ENCODE measurements around the gene ASB2. TPM values are rescaled to one million over a fixed set of nuclear protein-coding genes. Genes with fewer than 3 reads are reported as not detected.

The ASB2 gene
- total and polyA plus RNA-seq, 2 of the 13 experiments (the other 11 are each of a cell fraction or from before 2014, with no cell fraction given): 0.82 to 4.1 TPM

GRCh38 chr14:93997916-93998870, 21.8 kb upstream of the ASB2 start:
- Histone ChIP-seq H3K4me1 (ENCODE audit: insufficient read depth, low read length) (peaks cover 58% of the 10 kb centered on the region), H3K9ac (ENCODE audit: insufficient read depth, low read depth, low read length) (no peak overlapping the region), H3K9me3 (ENCODE audit: low read length) (no peaks in the 10 kb centered on the region), H3K27ac (ENCODE audit: extremely low read length, insufficient read depth, low read length) (no peak overlapping the region), H3K79me2 (ENCODE audit: insufficient read depth, low read length) (no peaks in the 10 kb centered on the region), H4K20me1 (ENCODE audit: insufficient read depth, low read length) (no peaks in the 10 kb centered on the region), H2AFZ (ENCODE audit: low read length) (no peak overlapping the region), H3K27me3 (ENCODE audit: control insufficient read depth in 1 of 2, insufficient read depth in 2 of 2, low read length in 2 of 2) (peaks cover 2 to 47% of the 10 kb centered on the region in 2 experiments; a peak in 4 of 5 replicates), H3K4me3 (replicated peaks in 1 of 3; ENCODE audit: insufficient read depth in 1 of 3, low read depth in 2 of 3, low read length in 3 of 3) (no peak overlapping the region), H3K36me3 (replicated peaks in 1 of 2; ENCODE audit: control insufficient read depth in 1 of 2, insufficient read depth in 2 of 2, low read length in 2 of 2) (no peaks in the 10 kb centered on the region), H3K4me2 (ENCODE audit: low read depth, low read length) (peak overlapping the region; percentile 33; the same call in 1 of the 2 replicates)
- 30% methylated on average over 12 of the region's 17 CpGs for WGBS (ENCODE audit: low lambda C conversion rate)
- peak; percentile 68 for TF ChIP-seq MAFF (IDR thresholded peaks at IDR 0.05; ENCODE audit: low read depth, low read length)
- TF ChIP-seq GRHL1 (CRISPR knock-in tag; conservative IDR thresholded peaks at IDR 0.05): no peak
- TF ChIP-seq ZNF777 (CRISPR knock-in tag; IDR thresholded peaks at IDR 0.05): 0 out of 2 replicates have a peak, but pooled peaks have one; percentile 20
- peak; percentile 63 to 66 for TF ChIP-seq MAFK (conservative IDR thresholded peaks at IDR 0.05 in 1 of 2, IDR thresholded peaks at IDR 0.05 in 1 of 2; ENCODE audit: low read length in 2 of 2)
- no peak for TF ChIP-seq ATAD3A (CRISPR knock-in tag; IDR thresholded peaks at IDR 0.05)
- TF ChIP-seq CTCF (CRISPR knock-in tag; IDR thresholded peaks at IDR 0.05): 0 out of 2 replicates have a peak, but pooled peaks have one; percentile 6
- TF ChIP-seq TFAP4 (IDR thresholded peaks at IDR 0.05; ENCODE audit: borderline replicate concordance, low read depth): peak; percentile 62; the same call in 1 of the 2 replicates
- intact Hi-C loops (cut with micrococcal nuclease; ENCODE audit: unreplicated experiment) (no loop called here), in situ Hi-C loops (cut with HindIII; ENCODE audit: extremely low pct_ligation_motif_present, low pct_unique_long_range_greater_than_20kb) (no loop called here)
- no peak for FAIRE-seq
- ChIA-PET POLR2A (interaction anchor here (1.2 to 2.0 kb wide), 7 partner anchors 13 to 294 kb away, joined by 3 to 11 read pairs (median 4); partner anchors contain the start of gene SERPINA10), CTCF (ENCODE audit: low intra/inter-chr PET ratio, low total read pairs) (no interaction called here)
- BruUV-seq (replicated peaks): no TSS peak
- peak; percentile 41 for ATAC-seq
- no peak for DNase-seq (ENCODE audit: low spot score)
